Effector memory CD8-positive, alpha-beta T cell (primary cell): Measurements from ENCODE around the gene PRKAG2.

Experiments used
- ATAC-seq: fragments of 150-1000 bp; cut with Tn5 transposase; replicated peaks from 2 replicates; pipeline ENCODE4 v1.10.0; 2021; ENCODE audit warnings: mild to moderate bottlenecking, moderate library complexity
- DNase-seq, 3 experiments: peaks; one replicate each; pipeline ENCODE4 v3.0.0; 2021
- H3K27ac Mint-ChIP-seq, 2 donors: one replicate each; pipeline ENCODE4 v1.8.0; 2022; ENCODE audit warnings: mild to moderate bottlenecking in 2 of 2, mixed read lengths in 2 of 2, moderate library complexity in 2 of 2
- H3K27me3 Mint-ChIP-seq, 2 donors: one replicate each; pipeline ENCODE4 v1.8.0; 2022; ENCODE audit warnings: mixed read lengths in 2 of 2
- H3K36me3 Mint-ChIP-seq: one replicate; pipeline ENCODE4 v1.8.0; 2022; ENCODE audit warnings: mild to moderate bottlenecking, moderate library complexity, mixed read lengths; ENCODE audit not compliant: insufficient read depth
- H3K4me1 Mint-ChIP-seq, 2 donors: one replicate each; pipeline ENCODE4 v1.8.0; 2022; ENCODE audit warnings: low read depth in 2 of 2, mixed read lengths in 2 of 2
- H3K4me3 Mint-ChIP-seq, 2 donors: one replicate each; pipeline ENCODE4 v1.8.0; 2022; ENCODE audit warnings: mild to moderate bottlenecking in 2 of 2, mixed read lengths in 2 of 2, moderate library complexity in 2 of 2
- H3K9me3 Mint-ChIP-seq, 2 donors: one replicate each; pipeline ENCODE4 v1.8.0; 2022; ENCODE audit warnings: mixed read lengths in 2 of 2

PRKAG2 gene

GRCh38 chr7:151780631-151781030 is 96.3 kb downstream of the PRKAG2 start:
- H3K4me3 Mint-ChIP-seq, result no peak overlapping the region
- no peaks in the 10 kb centered on the region for H3K9me3 Mint-ChIP-seq
- no peaks in the 10 kb centered on the region for H3K27me3 Mint-ChIP-seq
- peaks cover 9% of the 10 kb centered on the region for H3K36me3 Mint-ChIP-seq
- H3K4me1 Mint-ChIP-seq, result peaks cover 8 to 15% of the 10 kb centered on the region in 2 donors
- H3K27ac Mint-ChIP-seq, result peak overlapping the region in 1 of 2 donors; percentile 35
- DNase-seq (no peak), ATAC-seq (no peak)

DNA sequence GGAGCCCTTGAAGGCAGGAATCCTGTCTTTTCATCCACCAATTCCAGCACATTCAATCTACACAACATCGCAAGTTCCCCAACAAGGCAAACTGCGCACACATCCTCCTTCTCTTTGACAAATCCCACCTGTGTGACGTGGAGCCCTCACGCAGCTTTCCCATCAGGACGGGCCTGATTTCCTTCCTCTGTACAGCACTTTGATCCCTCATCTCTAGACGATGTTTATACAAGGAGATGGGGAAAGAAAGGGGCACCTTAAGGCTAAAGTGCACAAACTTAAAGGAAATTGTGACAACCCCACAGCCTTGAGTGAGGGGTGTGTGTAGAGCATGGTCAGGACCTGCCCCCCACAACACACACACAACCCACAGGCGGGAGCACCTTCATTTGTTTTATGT is 97.2 kb downstream of the PRKAG2 start:
- Mint-ChIP-seq H3K9me3 (no peaks in the 10 kb centered on the region), H3K36me3 (peaks cover 5% of the 10 kb centered on the region), H3K27me3 (no peaks in the 10 kb centered on the region), H3K4me3 (no peak overlapping the region), H3K27ac (peak overlapping the region in 1 of 2 donors; percentile 47), H3K4me1 (peaks cover 8 to 15% of the 10 kb centered on the region in 2 donors)
- DNase-seq (no peak), ATAC-seq (no peak)

GRCh38 chr7:151779255-151779654 is 97.7 kb downstream of the PRKAG2 start:
- no peaks in the 10 kb centered on the region for H3K9me3 Mint-ChIP-seq
- peaks cover 5% of the 10 kb centered on the region for H3K36me3 Mint-ChIP-seq
- no peak for DNase-seq
- ATAC-seq, result no peak
- H3K27me3 Mint-ChIP-seq, result no peaks in the 10 kb centered on the region
- H3K4me3 Mint-ChIP-seq, result no peak overlapping the region
- H3K4me1 Mint-ChIP-seq, result peaks cover 8 to 15% of the 10 kb centered on the region in 2 donors
- H3K27ac Mint-ChIP-seq, result peak overlapping the region in 1 of 2 donors; percentile 47

GRCh38 chr7:151777908-151778670 is 98.8 kb downstream of the PRKAG2 start:
- Mint-ChIP-seq H3K4me1 (peaks cover 8 to 15% of the 10 kb centered on the region in 2 donors), H3K36me3 (no peaks in the 10 kb centered on the region), H3K27ac (peak overlapping the region; percentile 50 to 63), H3K9me3 (no peaks in the 10 kb centered on the region), H3K4me3 (no peak overlapping the region), H3K27me3 (no peaks in the 10 kb centered on the region)
- ATAC-seq, result no peak
- DNase-seq, result no peak

DNA sequence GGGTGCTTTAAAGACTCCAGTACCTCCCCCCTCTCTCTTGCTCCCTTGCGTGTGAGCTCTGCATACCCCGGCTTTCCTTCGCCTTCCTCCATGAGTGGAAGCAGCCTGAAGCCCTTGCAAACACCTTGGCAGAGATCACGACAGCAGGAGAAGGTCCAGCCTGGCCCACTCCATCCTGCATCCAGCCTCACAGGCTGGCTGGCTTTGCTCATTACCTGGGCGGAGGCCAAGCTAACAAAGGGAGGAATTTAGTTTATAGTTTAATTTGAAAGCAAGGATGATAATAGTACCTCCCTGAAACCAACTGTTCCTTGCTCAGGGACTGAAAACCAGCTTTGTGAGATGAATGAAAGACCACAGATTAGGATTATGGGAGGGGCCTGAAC is 99.4 kb downstream of the PRKAG2 start:
- no peak for DNase-seq
- Mint-ChIP-seq H3K27me3 (no peaks in the 10 kb centered on the region), H3K36me3 (no peaks in the 10 kb centered on the region), H3K9me3 (no peaks in the 10 kb centered on the region), H3K4me3 (no peak overlapping the region), H3K4me1 (peaks cover 6 to 12% of the 10 kb centered on the region in 2 donors), H3K27ac (peak overlapping the region; percentile 50 to 63)
- no peak for ATAC-seq

- peaks cover 4 to 12% of the 10 kb centered on the region in 2 donors for H3K4me1 Mint-ChIP-seq
- no peaks in the 10 kb centered on the region for H3K36me3 Mint-ChIP-seq
- ATAC-seq, result no peak
- H3K4me3 Mint-ChIP-seq, result no peak overlapping the region
- DNase-seq, result no peak
- H3K9me3 Mint-ChIP-seq, result no peaks in the 10 kb centered on the region
- no peaks in the 10 kb centered on the region for H3K27me3 Mint-ChIP-seq
- H3K27ac Mint-ChIP-seq, result peak overlapping the region in 1 of 2 donors; percentile 35
These were observed 99.9 kb downstream of the PRKAG2 start for GRCh38 chr7:151776876-151777494.

DNA sequence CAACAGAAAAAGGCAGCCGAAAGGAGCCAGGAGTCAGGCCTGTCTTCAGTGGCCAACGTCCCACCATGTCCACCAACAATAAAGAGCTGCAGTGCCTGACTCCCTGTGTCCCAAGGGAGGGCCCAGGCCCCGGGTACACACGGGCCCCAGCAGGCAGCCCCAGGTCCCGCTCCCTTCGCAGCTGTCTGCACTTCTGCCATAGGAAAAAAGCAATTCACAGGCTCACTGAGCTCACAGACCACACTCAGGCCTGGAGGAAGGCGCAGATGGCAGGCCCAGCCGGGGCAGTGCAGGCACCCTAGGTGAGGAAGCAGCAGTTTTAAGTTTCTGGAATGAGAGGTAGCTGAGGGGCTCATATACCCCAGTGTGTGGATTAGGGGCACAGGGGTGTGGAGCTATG is 100.5 kb downstream of the PRKAG2 start:
- ATAC-seq (no peak), DNase-seq (no peak)
- Mint-ChIP-seq H3K9me3 (no peaks in the 10 kb centered on the region), H3K27me3 (no peaks in the 10 kb centered on the region), H3K4me1 (peaks cover 4 to 12% of the 10 kb centered on the region in 2 donors), H3K27ac (peak overlapping the region; percentile 19 to 30), H3K4me3 (no peak overlapping the region), H3K36me3 (no peaks in the 10 kb centered on the region)

GRCh38 chr7:151775547-151776443 is 101.1 kb downstream of the PRKAG2 start:
- H3K9me3 Mint-ChIP-seq, result no peaks in the 10 kb centered on the region
- no peaks in the 10 kb centered on the region for H3K36me3 Mint-ChIP-seq
- H3K27me3 Mint-ChIP-seq, result no peaks in the 10 kb centered on the region
- H3K4me3 Mint-ChIP-seq, result no peak overlapping the region
- DNase-seq, result no peak
- peaks cover 4 to 12% of the 10 kb centered on the region in 2 donors for H3K4me1 Mint-ChIP-seq
- H3K27ac Mint-ChIP-seq, result peak overlapping the region; percentile 19 to 30
- no peak for ATAC-seq

DNA sequence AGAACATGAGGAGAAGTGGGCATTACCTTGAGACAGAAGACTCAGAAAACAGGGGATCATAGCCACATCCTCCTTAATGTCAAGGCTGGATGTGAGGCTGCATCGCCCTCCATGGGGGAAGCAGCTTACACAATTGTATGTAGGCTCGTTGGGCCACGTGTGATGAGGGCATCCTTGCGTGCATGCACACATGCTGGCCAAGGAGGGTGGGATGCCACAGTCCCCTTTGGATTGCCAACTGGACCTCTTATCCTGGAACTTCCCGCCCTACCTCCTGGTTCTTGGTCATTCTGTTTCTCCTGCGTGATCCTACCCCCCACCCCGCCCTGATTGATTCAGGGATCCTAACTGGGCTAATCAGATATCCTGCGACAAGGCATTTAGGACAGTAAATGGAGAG is 102.0 kb downstream of the PRKAG2 start:
- H3K27ac Mint-ChIP-seq, result no peak overlapping the region
- H3K4me1 Mint-ChIP-seq, result peaks cover 10 to 17% of the 10 kb centered on the region in 2 donors
- H3K27me3 Mint-ChIP-seq, result no peaks in the 10 kb centered on the region
- H3K4me3 Mint-ChIP-seq, result no peak overlapping the region
- no peaks in the 10 kb centered on the region for H3K9me3 Mint-ChIP-seq
- no peak for DNase-seq
- H3K36me3 Mint-ChIP-seq, result no peaks in the 10 kb centered on the region
- ATAC-seq, result no peak

DNA sequence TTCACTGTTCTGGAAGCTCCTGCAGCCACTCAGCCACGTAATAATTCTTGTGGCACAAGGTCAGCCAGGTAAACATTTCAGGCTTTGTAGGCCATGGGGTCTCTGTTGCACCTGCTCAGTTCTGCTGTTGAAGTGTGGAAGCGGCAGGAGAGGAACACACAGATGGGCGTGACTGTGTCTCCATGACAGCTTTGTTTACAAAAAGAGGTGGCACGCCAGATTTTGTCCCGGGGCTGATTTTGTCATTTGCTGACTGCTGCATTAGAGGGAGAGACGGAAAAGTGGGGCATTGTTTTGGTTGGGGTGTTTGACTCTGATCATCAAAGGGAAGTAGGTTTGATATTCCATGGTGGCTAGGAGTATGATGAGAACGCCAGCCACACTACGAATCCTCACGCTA is 103.1 kb downstream of the PRKAG2 start:
- Mint-ChIP-seq H3K27ac (peak overlapping the region in 1 of 2 donors; percentile 52), H3K4me1 (peaks cover 17 to 24% of the 10 kb centered on the region in 2 donors), H3K36me3 (peaks cover 5% of the 10 kb centered on the region), H3K4me3 (no peak overlapping the region), H3K27me3 (no peaks in the 10 kb centered on the region), H3K9me3 (no peaks in the 10 kb centered on the region)
- ATAC-seq (no peak), DNase-seq (no peak)

DNA sequence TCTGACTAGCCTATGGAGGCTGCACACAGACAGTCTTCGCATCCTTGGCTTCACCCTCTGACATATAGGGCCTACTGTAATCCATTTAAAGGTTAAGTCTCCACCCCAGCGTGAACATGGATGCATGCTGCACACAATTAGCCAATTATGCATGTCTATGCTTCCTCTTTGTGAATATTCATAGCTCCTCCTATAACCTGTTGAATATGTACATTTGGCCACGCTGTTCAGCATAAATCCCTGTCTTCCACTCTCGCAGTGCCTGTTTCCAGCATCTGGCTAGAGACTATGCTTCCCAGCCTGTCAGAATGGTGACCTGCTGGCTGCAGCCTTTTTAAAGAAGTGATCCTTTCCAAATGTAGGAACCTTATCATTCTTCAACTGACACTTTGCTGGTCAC is 106.7 kb downstream of the PRKAG2 start:
- Mint-ChIP-seq H3K4me1 (peaks cover 25 to 32% of the 10 kb centered on the region in 2 donors), H3K27ac (peak overlapping the region; percentile 80 to 92)

DNA sequence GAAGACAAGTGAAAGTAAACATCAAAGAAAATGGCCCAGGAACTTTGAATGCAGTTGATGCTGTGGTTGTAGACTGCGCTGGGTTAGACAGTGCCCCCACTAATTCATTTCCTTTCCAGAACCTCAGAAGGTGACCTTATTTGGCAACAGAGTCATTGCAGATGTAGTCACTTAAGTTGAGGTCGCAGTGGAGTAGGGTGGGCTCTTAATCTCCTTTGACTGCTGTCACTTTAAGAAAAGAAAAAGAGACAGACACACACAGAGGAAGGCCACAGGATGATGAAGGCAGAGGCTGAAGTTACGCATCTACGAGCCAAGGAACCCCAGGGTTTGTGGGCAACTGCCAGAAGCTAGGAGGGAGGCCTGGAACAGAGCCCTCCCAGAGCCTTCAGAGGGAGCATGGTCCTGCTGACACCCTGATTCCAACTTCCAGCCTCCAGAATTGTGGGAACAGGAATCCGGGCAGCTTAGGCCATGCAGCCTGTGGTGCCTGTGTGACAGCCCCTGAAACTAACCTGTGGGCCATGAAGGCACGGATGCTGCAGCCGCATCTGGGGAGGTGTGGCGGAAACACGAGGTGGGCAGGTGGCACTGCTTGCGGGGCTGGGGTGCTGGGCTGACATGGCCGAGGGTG is 107.6 kb downstream of the PRKAG2 start:
- ATAC-seq, result peak; percentile 90
- Mint-ChIP-seq H3K27ac (peak overlapping the region; percentile 80 to 92), H3K27me3 (no peaks in the 10 kb centered on the region), H3K9me3 (no peaks in the 10 kb centered on the region), H3K36me3 (peaks cover 5% of the 10 kb centered on the region), H3K4me1 (peaks cover 27 to 32% of the 10 kb centered on the region in 2 donors), H3K4me3 (peak overlapping the region; percentile 67 to 79)
- peak; percentile 14 to 37 (median 19) for DNase-seq

More for the DNA sequence above, 106.7 kb downstream of the PRKAG2 start:
- no peaks in the 10 kb centered on the region for H3K27me3 Mint-ChIP-seq
- H3K36me3 Mint-ChIP-seq, result peaks cover 5% of the 10 kb centered on the region
- DNase-seq, result no peak
- H3K9me3 Mint-ChIP-seq, result no peaks in the 10 kb centered on the region
- H3K4me3 Mint-ChIP-seq, result peak overlapping the region; percentile 67 to 79
- ATAC-seq, result no peak

DNA sequence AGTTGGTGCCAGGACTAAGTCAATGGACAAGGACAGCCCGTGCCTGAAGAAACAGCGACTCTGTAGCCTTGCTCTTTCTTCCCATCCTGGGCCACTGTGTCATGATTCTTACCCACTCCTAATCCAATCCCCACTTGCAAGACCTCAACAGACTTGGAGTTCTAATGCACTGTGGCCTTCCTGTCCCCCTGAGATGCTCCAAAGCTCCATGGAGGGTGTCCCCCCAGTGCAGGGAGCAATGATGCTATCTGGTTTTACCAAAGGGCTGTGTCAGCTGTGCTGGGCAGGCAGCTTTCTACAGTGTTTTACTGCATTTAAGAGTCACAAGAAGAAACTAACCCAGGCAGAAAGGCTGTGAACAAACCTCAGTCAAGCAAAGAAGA is 108.1 kb downstream of the PRKAG2 start:
- Mint-ChIP-seq H3K36me3 (peaks cover 5% of the 10 kb centered on the region), H3K4me1 (peaks cover 27 to 32% of the 10 kb centered on the region in 2 donors), H3K27ac (peak overlapping the region; percentile 80 to 92), H3K9me3 (no peaks in the 10 kb centered on the region), H3K27me3 (no peaks in the 10 kb centered on the region), H3K4me3 (peak overlapping the region; percentile 67 to 79)
- ATAC-seq (no peak), DNase-seq (no peak)
